Measurements from ENCODE around the gene CNGB1.
"Not testable (repeated sequence)": the region's sequence is repeated elsewhere in the genome, so short reads cannot be mapped to it uniquely, and the experiment has no call there.

CNGB1 gene

GRCh38 chr16:57970970-57971369, at the start of gene CNGB1:
CNGB1 (minus strand) TSS chr16:57971128; CDS start chr16:57967286, 3,842 bp downstream.
- no peak for DNase-seq

DNA sequence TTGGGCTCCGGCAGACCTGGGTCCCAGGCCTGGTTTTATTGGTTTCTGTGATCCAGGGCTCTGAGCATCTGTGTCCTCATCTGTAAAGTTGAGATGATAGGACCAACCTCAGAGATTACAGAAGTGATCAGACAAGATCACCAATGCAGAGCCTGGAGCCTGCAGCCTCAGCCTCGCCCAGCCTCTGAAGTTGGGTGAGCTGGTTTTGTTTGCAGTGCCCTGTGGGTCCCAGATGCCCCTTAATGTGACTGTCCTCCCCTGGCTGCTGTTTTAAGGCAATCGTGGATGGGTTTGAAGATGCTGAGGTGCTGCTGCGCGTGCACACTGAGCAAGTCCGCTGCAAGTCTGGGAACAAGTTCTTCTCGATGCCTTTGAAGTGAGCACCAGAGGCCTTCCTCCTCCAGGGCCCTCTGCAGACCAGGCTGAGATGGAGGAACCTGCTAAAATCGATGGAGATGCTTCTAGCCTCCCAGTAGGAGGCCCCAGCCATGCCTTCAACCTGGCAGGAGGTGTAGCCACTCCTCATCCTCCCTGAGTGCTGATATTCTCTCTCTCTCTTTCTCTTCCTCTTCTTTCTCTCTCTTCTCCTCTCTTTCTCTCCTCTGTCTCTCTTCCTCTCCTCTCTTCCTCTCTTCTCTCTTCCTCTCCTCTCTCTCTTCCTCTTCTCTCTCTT, 49.1 kb upstream of the CNGB1 start:
- no peak for DNase-seq

DNA sequence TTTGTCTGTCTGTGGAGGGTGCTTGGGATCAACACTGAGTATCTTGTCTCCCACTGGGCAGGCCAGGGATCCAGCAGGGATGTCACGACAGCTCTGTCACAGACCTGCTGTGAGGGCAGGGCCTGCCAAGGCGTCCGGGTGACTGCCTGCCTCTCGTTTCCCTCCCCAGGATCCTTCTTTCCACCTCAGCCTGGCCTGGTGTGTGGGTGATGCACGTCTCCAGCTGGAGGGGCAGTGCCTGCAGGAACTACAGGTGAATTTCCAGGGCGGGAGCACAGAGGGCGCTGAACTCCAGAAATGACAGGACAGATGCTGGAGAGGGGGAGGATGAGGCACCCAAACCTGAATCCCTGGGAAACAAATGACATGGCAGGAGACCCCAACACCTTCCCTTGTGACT, 47.9 kb upstream of the CNGB1 start:
- no peak for DNase-seq

- no peak for DNase-seq
Measured at GRCh38 chr16:58016840-58017446, 46.0 kb upstream of the CNGB1 start.

GRCh38 chr16:58013201-58013956, 42.5 kb upstream of the CNGB1 start:
- DNase-seq: no peak

DNA sequence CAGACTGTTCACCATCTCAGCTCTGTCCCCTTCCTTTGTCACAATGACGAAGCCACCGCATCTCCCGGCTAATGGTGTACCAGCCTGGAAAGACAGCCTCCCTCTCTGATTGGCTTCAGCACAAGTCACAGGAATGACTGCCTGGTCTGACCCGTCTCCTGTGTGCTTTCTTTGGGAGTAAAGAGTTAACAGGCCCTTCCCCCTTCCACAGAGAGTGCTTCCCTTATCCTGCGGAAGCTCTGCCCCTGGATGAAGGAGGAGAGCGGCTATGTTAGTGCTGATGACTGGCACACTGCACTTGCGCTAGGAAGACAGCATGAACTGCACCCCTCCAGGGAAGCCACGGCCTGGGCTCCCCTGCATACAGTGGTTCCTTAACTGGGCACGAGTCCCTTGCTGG, 41.6 kb upstream of the CNGB1 start:
- DNase-seq: no peak

DNA sequence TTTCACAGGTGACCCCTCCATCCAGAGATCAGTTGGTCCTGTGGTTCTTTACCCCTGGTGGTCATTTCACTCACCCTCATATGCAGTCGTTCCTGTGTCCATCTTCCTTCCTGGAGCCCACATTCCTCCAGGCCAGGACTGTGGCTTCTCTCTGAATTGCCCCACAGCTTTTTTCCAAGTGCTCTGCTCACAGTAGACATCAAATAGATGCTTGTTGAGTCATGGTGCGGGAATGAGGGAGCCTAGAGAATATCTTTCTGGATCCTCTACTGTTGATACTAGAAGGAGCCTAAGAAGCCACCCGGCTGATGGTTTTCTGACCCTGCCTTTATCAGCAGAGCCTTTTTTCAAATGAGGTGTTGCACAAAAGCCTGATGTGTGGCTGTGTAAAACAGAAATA, 40.7 kb upstream of the CNGB1 start:
- DNase-seq: no peak

GRCh38 chr16:58010886-58011285, 40.0 kb upstream of the CNGB1 start:
- DNase-seq: no peak

DNA sequence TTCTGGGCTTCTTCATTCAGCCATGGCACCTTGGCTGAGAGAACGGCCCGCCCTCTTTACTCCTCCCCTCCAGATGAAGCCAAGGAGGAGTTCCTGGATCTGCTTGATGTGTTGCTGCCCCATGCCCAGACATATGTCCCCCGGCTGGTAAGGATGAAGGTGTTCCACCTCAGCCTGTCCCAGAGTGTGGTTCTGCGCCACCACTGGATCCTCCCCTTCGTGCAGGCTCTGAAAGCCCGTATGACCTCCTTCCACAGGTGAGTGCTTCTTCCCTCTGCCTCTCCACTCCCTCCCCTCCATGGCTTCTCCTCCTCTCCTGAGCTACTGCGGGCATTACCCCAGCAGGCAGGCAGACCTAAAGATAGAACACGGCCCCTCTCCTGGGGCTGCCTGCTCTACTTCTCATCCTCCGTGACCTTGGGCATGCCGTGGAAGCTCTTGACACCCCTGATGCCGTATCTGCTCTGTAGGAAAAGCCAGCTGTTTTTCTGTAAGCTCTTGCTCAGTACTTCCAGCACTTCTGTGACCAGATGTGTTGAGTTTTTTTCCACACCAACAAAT, 39.0 kb upstream of the CNGB1 start:
- DNase-seq: no peak

DNA sequence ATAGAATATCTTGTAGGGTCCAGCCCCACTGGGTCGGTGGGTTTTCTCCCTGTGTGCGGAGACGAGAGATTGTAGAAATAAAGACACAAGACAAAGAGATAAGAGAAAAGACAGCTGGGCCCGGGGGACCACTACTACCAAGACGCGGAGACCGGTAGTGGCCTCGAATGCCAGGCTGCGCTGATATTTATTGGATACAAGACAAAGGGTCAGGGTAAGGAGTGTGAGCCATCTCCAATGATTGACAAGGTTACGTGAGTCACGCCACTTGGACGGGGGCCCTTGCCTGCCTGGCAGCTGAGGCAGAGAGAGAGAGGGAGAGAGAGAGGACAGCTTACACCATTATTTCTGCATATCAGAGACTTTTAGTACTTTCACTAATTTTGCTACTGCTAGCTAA, 33.8 kb upstream of the CNGB1 start:
- not testable (repeated sequence) for DNase-seq

GRCh38 chr16:58002936-58003335, 32.0 kb upstream of the CNGB1 start:
- DNase-seq: no peak

- no peak for DNase-seq
Measured at GRCh38 chr16:58002416-58002800, 31.5 kb upstream of the CNGB1 start.

GRCh38 chr16:58001781-58002415, 31.0 kb upstream of the CNGB1 start:
- DNase-seq: no peak

- peak; percentile 79 for DNase-seq
Measured at GRCh38 chr16:58000706-58001676, 30.1 kb upstream of the CNGB1 start, which contains the start of gene USB1. USB1 (plus strand) TSS chr16:58001407; CDS start chr16:58001484, 77 bp downstream.

GRCh38 chr16:57999971-58000705, 29.2 kb upstream of the CNGB1 start, which contains the start of gene ZNF319:
ZNF319 (minus strand) TSS chr16:58000672; CDS start chr16:57998265, 2,407 bp downstream.
- peak; percentile 15 for DNase-seq

DNA sequence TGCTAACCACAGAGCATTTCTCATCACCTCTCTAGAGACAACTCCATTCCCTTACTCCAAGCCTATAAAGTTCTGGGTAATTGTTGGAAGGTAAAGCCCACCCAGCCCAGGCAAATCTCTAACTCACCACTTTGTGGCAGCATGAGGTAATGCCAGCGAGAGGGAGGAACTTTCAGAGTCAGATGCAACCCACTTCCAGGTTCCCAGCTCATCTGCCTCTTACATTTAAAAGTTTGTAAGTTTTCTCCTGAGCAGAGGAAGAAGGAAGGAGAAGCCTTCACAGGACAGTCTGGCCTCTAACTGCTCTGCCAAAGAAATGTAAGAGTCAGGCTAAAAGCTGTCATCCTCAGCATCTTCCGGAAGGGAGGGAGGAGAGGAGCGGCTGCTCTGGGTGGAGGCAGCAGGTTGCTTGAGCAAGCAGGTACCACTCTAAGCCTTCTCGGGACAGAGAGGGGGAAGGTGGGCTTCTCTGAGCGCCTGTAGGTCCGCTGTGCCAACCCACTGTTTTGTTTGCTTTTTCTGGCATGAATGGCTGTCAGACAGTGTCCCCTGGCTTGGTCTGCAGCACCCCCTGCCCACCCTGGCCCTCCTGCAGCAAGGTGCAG, 28.5 kb upstream of the CNGB1 start:
- DNase-seq: peak; percentile 36

DNA sequence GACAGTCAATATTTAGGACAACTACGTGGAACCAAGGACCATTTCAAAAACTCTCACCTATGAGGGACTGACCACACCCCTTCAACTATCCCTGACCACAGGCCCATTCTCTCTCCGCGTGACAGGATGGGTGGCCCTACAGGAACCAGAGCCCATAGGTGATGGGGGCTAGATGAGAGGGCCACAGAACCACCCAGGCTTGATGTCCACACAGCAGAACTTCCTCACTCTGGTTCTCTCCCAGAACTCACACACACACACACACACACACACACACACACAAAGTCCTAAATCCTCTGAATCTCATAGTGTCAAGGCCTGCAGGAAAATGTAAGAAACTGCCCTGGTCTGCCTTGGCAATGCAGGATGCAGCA, 28.1 kb upstream of the CNGB1 start:
- DNase-seq: no peak

DNA sequence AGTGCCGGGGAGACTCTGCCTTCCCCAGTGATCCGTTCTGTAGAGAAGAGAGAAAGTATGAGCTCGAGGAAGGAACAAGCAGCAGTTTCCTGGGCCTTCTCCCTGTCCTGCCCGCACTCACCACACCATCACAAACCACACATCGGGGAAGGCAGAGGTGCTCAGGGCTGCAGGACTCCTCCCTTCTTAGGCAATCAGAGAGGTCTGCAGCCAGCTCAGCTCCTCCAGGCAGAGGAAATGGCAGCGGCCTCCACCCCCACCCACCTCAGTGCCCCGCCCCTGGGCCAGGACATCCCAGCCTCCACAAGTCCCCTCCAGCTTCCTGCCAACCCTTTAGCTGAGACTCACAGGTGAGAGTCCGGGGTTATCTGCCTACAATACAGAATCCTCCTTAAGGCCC, 27.6 kb upstream of the CNGB1 start:
- DNase-seq: peak; percentile 56

GRCh38 chr16:57997528-57998265, 26.8 kb upstream of the CNGB1 start:
- DNase-seq: no peak

- no peak for DNase-seq
Measured at GRCh38 chr16:57997176-57997527, 26.2 kb upstream of the CNGB1 start.

Data from stimulated activated CD4-positive, alpha-beta T cell treated with anti-CD3 and anti-CD28 coated beads, Interleukin-4, amount 100 ng/mL, for 24 hours (primary cell).